IMR-90 (cell line): Measurements from ENCODE around the gene SLC35E4. TPM values are rescaled to one million over a fixed set of nuclear protein-coding genes. Genes with fewer than 3 reads are reported as not detected.

Experiments used
- ATAC-seq: fragments of 200-7000 bp; cut with Tn5 transposase; 2 replicates; pipeline ENCODE4 v1.9.1; 2020; ENCODE audit warnings: low read depth, mild to moderate bottlenecking, moderate library complexity
- BruUV-seq: library from RNA; stranded (reverse); fragments of 400-500 nt; replicated peaks from 2 replicates; lab custom pipeline; 2021; lab: Mats Ljungman, UMichigan
- CTCF ChIA-PET: fragments of 300-600 bp; formaldehyde crosslinking; extraction: SDS; loops from one replicate; lab custom pipeline; 2021; ENCODE audit warnings: antibody characterized with exemption; lab: Yijun Ruan, JAX
- POLR2A ChIA-PET: fragments of 300-600 bp; sonication (Branson Sonifier 250); formaldehyde crosslinking; loops from one replicate; lab custom pipeline; 2022; ENCODE audit warnings: antibody characterized with exemption; ENCODE audit not compliant: unreplicated experiment; lab: Charles Lee
- DNase-seq: peaks from one replicate; pipeline ENCODE4 v3.0.0; 2013
- H2AFZ ChIP-seq: replicated peaks from 2 replicates; pipeline ENCODE3; 2013; ENCODE audit warnings: low read length, mild to moderate bottlenecking; ENCODE audit not compliant: poor library complexity
- H2AK5ac ChIP-seq: 2 replicates; pipeline ENCODE4 v1.6.1; 2013; ENCODE audit warnings: low read depth, low read length, inconsistent platforms
- H2AK9ac ChIP-seq: replicated peaks from 2 replicates; pipeline ENCODE3; 2013; ENCODE audit warnings: mild to moderate bottlenecking, low read depth, low read length, moderate library complexity; ENCODE audit not compliant: poor library complexity
- H2BK120ac ChIP-seq: 2 replicates; pipeline ENCODE4 v1.6.1; 2013; ENCODE audit warnings: low read depth, low read length, inconsistent platforms
- H2BK15ac ChIP-seq: 3 replicates; pipeline ENCODE4 v1.6.1; 2013; ENCODE audit warnings: low read depth, low read length, inconsistent platforms
- H2BK20ac ChIP-seq: 2 replicates; pipeline ENCODE4 v1.6.1; 2013; ENCODE audit warnings: low read depth, mild to moderate bottlenecking, inconsistent platforms, low read length, moderate library complexity
- H2BK5ac ChIP-seq: 2 replicates; pipeline ENCODE4 v1.6.1; 2013; ENCODE audit warnings: mild to moderate bottlenecking, low read depth, low read length, inconsistent platforms; ENCODE audit not compliant: poor library complexity, severe bottlenecking
- H3K14ac ChIP-seq: replicated peaks from 2 replicates; pipeline ENCODE4 v1.6.1; 2013; ENCODE audit warnings: low read depth, low read length, inconsistent platforms
- H3K18ac ChIP-seq: 2 replicates; pipeline ENCODE4 v1.6.1; 2013; ENCODE audit warnings: low read depth, low read length, control low read depth
- H3K23ac ChIP-seq: 2 replicates; pipeline ENCODE4 v1.6.1; 2013; ENCODE audit warnings: low read depth, low read length, inconsistent platforms
- H3K27ac ChIP-seq: 2 replicates; pipeline ENCODE4 v1.5.1; 2013; ENCODE audit warnings: mild to moderate bottlenecking, control low read depth, low read length; ENCODE audit not compliant: insufficient read depth
- H3K27me3 ChIP-seq: 2 replicates; pipeline ENCODE4 v1.6.1; 2013; ENCODE audit warnings: low read length; ENCODE audit not compliant: control insufficient read depth, insufficient read depth
- H3K36me3 ChIP-seq: 2 replicates; pipeline ENCODE4 v1.6.1; 2013; ENCODE audit warnings: low read length, mixed read lengths; ENCODE audit not compliant: control insufficient read depth, insufficient read depth
- H3K4ac ChIP-seq: 2 replicates; pipeline ENCODE4 v1.6.1; 2013; ENCODE audit warnings: low read depth, low read length, inconsistent platforms
- H3K4me1 ChIP-seq: 2 replicates; pipeline ENCODE4 v1.6.1; 2013; ENCODE audit warnings: low read length, mixed read lengths; ENCODE audit not compliant: control insufficient read depth, insufficient read depth
- H3K4me2 ChIP-seq: 2 replicates; pipeline ENCODE4 v1.6.1; 2013; ENCODE audit warnings: low read depth, mild to moderate bottlenecking, control low read depth, low read length, moderate library complexity
- H3K4me3 ChIP-seq: 2 replicates; pipeline ENCODE4 v1.5.1; 2013; ENCODE audit warnings: low read depth, mild to moderate bottlenecking, control low read depth, low read length, moderate library complexity; ENCODE audit not compliant: insufficient read depth
- H3K56ac ChIP-seq: 2 replicates; pipeline ENCODE4 v1.6.1; 2013; ENCODE audit warnings: low read length, inconsistent platforms; ENCODE audit not compliant: insufficient read depth; ENCODE audit errors: extremely low read depth
- H3K79me1 ChIP-seq, 2 experiments: 2 replicates each; pipeline ENCODE4 v1.6.1; 2013; ENCODE audit warnings: low read length in 2 of 2, inconsistent platforms in 1 of 2, low read depth in 1 of 2
- H3K9ac ChIP-seq: 2 replicates; pipeline ENCODE4 v1.6.1; 2013; ENCODE audit warnings: low read depth, low read length, control low read depth
- H3K9me1 ChIP-seq: 2 replicates; pipeline ENCODE4 v1.6.1; 2013; ENCODE audit warnings: low read length, inconsistent platforms; ENCODE audit not compliant: insufficient read depth
- H3K9me3 ChIP-seq: 2 replicates; pipeline ENCODE4 v1.6.1; 2013; ENCODE audit warnings: low read length; ENCODE audit not compliant: control insufficient read depth, insufficient read depth
- H4K20me1 ChIP-seq: 2 replicates; pipeline ENCODE4 v1.6.1; 2013; ENCODE audit warnings: low read length, inconsistent platforms; ENCODE audit not compliant: insufficient read depth
- H4K5ac ChIP-seq: 2 replicates; pipeline ENCODE4 v1.6.1; 2013; ENCODE audit warnings: mild to moderate bottlenecking, low read depth, low read length, control low read depth
- H4K8ac ChIP-seq, 2 experiments: 2 replicates each; pipeline ENCODE4 v1.6.1; 2013; ENCODE audit warnings: low read depth in 2 of 2, low read length in 2 of 2, control low read depth in 1 of 2, inconsistent platforms in 1 of 2
- H4K91ac ChIP-seq: 2 replicates; pipeline ENCODE4 v1.6.1; 2013; ENCODE audit warnings: low read depth, low read length, inconsistent platforms; ENCODE audit not compliant: insufficient read depth
- CEBPB ChIP-seq: IDR thresholded peaks from 2 replicates; pipeline ENCODE4 v1.6.1; 2012; ENCODE audit warnings: low read depth, low read length, improper control_type of control experiment
- CHD1 ChIP-seq: IDR thresholded peaks from 2 replicates; pipeline ENCODE4 v1.6.1; 2012; ENCODE audit warnings: low read depth, low read length, improper control_type of control experiment
- FOS ChIP-seq: fragments of 150-350 bp; IDR thresholded peaks from 2 replicates; pipeline ENCODE4 v1.6.1; 2016; ENCODE audit warnings: low read depth, low read length
- MAZ ChIP-seq: IDR thresholded peaks from 2 replicates; pipeline ENCODE4 v1.6.1; 2012; ENCODE audit warnings: low read depth, mild to moderate bottlenecking, low read length, improper control_type of control experiment, moderate library complexity, borderline replicate concordance
- MXI1 ChIP-seq: IDR thresholded peaks from 2 replicates; pipeline ENCODE4 v1.6.1; 2012; ENCODE audit warnings: low read depth, mild to moderate bottlenecking, low read length, moderate library complexity, borderline replicate concordance
- RAD21 ChIP-seq: IDR thresholded peaks from 2 replicates; pipeline ENCODE4 v1.6.1; 2012; ENCODE audit warnings: low read length, improper control_type of control experiment
- WGBS, 2 experiments: methylation state at CpG; one replicate each; pipeline versions ENCODE4 v1.1.5 to v1.1.7; 2013; ENCODE audit warnings: missing lambda C conversion rate in 2 of 2; ENCODE audit not compliant: insufficient read length in 1 of 2; ENCODE audit errors: extremely low coverage in 2 of 2; 5-methylcytosine and 5-hydroxymethylcytosine counted together
- dilution Hi-C: fragments of 300-500 bp; cut with HindIII; formaldehyde crosslinking; loops from one replicate; pipeline ENCODE4 v1.14.3; 2018; ENCODE audit warnings: low sequenced_read_pairs; ENCODE audit not compliant: unreplicated experiment
- in situ Hi-C: fragments of 300-500 bp; cut with MboI; formaldehyde crosslinking; loops from 3 replicates; pipeline ENCODE4 v1.14.3; 2019; ENCODE audit warnings: low sequenced_read_pairs, inconsistent platforms, mixed read lengths
- intact Hi-C: fragments of 100-400 bp; cut with micrococcal nuclease; formaldehyde crosslinking; loops from 2 replicates; pipeline ENCODE4 v1.10.0; 2022
- polyA plus RNA-seq, 3 experiments: library from polyadenylated mRNA; depleted of rRNA; stranded (reverse); fragments of >200 nt; gene quantifications; 2 replicates each; pipeline ENCODE4 v1.2.3, GENCODE V29; 2012; ENCODE audit warnings: low replicate concordance in 1 of 3
- total RNA-seq: library from RNA; depleted of rRNA; stranded (reverse); fragments of >200 nt; gene quantifications from 2 replicates; pipeline ENCODE4 v1.2.3, GENCODE V29; 2012
- TF ChIP-seq, protein P1 (sequence below): fragments of 150-350 bp; IDR thresholded peaks from 2 replicates; pipeline ENCODE4 v1.6.1; 2016; ENCODE audit warnings: low read depth, mild to moderate bottlenecking, low read length, moderate library complexity, borderline replicate concordance

Gene SLC35E4
- total and polyA plus RNA-seq, 2 of the 4 experiments (the other 2 are of a cell fraction) = 5.7 to 6.8 TPM

DNA sequence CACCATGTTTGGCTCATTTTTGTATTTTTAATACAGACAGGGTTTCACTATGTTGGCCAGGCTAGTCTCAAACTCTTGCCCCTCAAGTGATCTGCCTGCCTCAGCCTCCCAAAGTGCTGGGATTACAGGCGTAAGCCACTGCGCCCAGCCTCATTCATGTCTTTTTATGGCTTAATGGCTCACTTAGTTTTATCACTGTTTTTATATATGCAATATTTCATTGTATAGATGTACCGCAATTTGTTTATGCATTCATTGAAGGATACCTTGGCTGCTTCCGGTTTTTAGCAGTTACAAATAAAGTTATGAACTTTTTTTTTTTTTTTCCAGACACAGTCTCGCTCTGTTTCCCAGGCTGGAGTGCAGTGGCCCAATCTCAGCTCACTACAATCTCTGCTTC lies 34.1 kb upstream of the SLC35E4 start:
- DNase-seq = no peak
- BruUV-seq = no TSS peak
- intact Hi-C loops = no loop called here

More for the DNA sequence above, 34.1 kb upstream of the SLC35E4 start:
- no peaks in the 10 kb centered on the region for H3K36me3 ChIP-seq
- POLR2A ChIA-PET = no interaction called here
- H3K27ac ChIP-seq = no peak overlapping the region
- H4K20me1 ChIP-seq = no peaks in the 10 kb centered on the region
- H4K8ac ChIP-seq = no peak overlapping the region
- TF ChIP-seq RAD21 = no peak
- TF ChIP-seq FOS = no peak
- no peak for TF ChIP-seq MAZ
- TF ChIP-seq CHD1 = no peak
- TF ChIP-seq, protein P1, sequence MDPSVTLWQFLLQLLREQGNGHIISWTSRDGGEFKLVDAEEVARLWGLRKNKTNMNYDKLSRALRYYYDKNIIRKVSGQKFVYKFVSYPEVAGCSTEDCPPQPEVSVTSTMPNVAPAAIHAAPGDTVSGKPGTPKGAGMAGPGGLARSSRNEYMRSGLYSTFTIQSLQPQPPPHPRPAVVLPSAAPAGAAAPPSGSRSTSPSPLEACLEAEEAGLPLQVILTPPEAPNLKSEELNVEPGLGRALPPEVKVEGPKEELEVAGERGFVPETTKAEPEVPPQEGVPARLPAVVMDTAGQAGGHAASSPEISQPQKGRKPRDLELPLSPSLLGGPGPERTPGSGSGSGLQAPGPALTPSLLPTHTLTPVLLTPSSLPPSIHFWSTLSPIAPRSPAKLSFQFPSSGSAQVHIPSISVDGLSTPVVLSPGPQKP = no peak
- TF ChIP-seq MXI1 = no peak
- TF ChIP-seq CEBPB = no peak
- no peak overlapping the region for H3K14ac ChIP-seq
- no peak overlapping the region for H2AK9ac ChIP-seq
- H3K4me1 ChIP-seq = peaks cover 2% of the 10 kb centered on the region
- H2BK5ac ChIP-seq = no peak overlapping the region
- no peaks in the 10 kb centered on the region for H3K9me3 ChIP-seq
- H3K4me3 ChIP-seq = no peak overlapping the region
- no peak overlapping the region for H3K9ac ChIP-seq
- dilution Hi-C loops = no loop called here
- no peak overlapping the region for H4K91ac ChIP-seq
- in situ Hi-C loops = no loop called here
- no peak overlapping the region for H3K23ac ChIP-seq
- CTCF ChIA-PET = interaction anchor here (0.6 to 1.0 kb wide), 3 partner anchors 9 to 849 kb away, joined by 3 to 4 read pairs (median 3); partner anchors contain the start of gene PES1
- 0 out of 2 replicates have a peak, but pooled peaks cover 3% of the 10 kb centered on the region for H3K9me1 ChIP-seq
- no peak overlapping the region for H2AK5ac ChIP-seq
- H3K79me1 ChIP-seq = no peaks in the 10 kb centered on the region
- H2AFZ ChIP-seq = no peak overlapping the region
- no peak overlapping the region for H2BK15ac ChIP-seq
- no peak overlapping the region for H3K4ac ChIP-seq
- H2BK120ac ChIP-seq = no peak overlapping the region
- H3K27me3 ChIP-seq = no peaks in the 10 kb centered on the region; the same call in 1 of the 2 replicates
- ATAC-seq = no peak
- H3K4me2 ChIP-seq = no peak overlapping the region
- no peak overlapping the region for H3K56ac ChIP-seq
- H2BK20ac ChIP-seq = no peak overlapping the region
- no CpG with 5 or more reads among the region's 5 CpGs for WGBS, 2 experiments
- H4K5ac ChIP-seq = no peak overlapping the region
- H3K18ac ChIP-seq = no peak overlapping the region
